ENCODE results near the gene GEMIN2.
"Not testable (repeated sequence)": the region's sequence is repeated elsewhere in the genome, so short reads cannot be mapped to it uniquely, and the experiment has no call there.

GEMIN2 gene

DNA sequence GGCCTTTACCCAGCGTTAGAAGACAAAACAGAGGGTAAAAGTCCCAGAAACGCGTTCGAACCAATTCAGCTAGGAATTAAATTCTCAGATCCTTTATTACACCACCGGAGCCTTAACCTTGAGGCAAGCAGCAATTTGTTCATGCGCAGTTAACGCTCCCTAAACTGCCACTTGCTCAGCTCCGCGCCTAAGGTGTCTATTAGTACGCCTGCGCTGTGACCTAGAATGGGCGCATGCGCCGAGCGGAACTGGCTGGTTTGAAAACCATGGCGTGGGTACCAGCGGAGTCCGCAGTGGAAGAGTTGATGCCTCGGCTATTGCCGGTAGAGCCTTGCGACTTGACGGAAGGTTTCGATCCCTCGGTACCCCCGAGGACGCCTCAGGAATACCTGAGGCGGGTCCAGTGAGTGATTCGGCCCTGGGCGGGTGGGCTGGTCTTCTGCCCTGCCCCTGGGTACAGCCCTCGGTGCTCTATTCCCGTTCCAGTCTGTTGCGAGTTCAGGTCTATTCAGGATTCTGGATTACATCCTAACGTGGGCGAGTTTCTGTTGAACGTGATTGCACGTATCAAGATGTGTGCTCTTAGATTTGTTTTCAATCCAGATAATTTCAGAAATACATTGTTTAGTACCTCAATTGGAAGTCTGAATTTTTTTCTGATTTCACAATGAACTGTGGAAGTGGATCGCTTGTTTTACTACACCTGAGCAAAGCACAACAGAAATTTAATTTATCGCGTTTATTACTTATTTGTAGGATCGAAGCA lies at the start of gene GEMIN2:
GEMIN2 (plus strand) TSS at position 251 of the 766 bp plus-strand sequence; CDS start at position 267, 16 bp downstream.
- DNase-seq, result peak; percentile 98

DNA sequence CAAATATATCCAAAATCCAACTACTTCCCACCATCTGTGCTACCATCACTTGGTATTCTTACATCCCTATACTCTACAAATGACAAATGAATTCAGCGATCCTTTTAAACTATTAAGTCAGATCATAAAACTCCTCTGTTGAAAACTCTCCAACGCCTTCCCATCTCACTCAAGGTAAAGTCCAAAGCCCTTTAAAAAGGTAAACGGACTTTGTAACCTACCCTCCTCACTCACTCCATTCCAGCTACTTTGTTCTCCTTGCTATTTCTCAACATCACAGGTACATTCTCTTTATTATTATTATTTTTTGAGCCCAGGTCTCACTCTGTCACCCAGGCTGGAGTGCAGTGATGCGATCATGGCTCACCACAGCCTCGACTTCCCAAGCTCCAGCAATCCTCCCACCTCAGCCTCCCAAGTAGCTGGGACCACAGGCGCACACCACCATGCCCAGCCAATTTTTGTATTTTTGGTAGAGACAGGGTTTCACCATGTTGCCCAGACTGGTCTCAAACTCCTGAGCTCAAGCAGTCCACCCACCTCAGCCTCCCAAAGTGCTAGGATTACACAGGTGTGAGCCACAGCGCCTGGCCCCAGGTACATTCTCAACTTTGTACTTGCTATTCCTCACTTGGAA lies 44.8 kb upstream of the GEMIN2 start:
- not testable (repeated sequence) for DNase-seq

- DNase-seq, result no peak
Observed at GRCh38 chr14:39069923-39070322, 44.2 kb upstream of the GEMIN2 start.

GRCh38 chr14:39071096-39071495 lies 43.0 kb upstream of the GEMIN2 start:
- no peak for DNase-seq

DNA sequence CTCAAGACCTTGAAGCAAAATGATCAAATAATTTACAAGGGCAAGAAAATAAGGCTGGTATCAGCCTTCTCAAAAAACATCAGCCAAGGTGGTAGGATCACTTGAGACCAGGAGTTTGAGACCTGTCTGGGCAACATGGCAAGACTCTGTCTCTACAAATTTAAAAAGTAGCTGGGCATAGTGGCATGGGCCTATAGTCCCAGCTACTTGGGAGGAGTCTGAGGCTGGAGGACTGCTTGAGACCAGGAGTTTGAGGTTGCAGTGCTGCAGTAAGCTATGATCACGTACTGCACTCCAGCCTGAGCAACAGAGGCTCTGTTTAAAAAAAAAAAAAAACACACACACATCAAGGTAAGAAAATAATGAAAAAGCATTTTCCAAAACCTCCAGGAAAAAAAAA lies 33.2 kb upstream of the GEMIN2 start:
- DNase-seq, result no peak

GRCh38 chr14:39083127-39083526 lies 31.0 kb upstream of the GEMIN2 start:
- no peak for DNase-seq

GRCh38 chr14:39085933-39086332 lies 28.2 kb upstream of the GEMIN2 start:
- DNase-seq, result no peak

DNA sequence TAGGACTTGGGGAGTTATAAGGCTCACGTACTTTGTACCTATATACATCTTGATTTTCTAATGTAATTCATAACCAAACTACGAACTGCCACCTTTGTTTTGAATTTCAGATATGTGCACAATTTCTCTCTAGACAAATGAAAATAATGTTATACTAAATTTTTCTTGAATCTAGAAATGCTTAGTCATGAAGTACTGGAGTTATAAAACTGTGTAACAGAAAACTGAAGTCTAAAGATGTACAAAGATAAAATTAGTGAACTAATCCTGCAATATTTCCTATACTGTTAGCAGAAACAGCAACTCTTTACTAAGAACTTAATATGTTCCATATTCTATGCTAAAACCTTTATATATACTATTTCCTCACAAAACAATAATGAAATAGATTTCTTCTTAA lies 26.6 kb upstream of the GEMIN2 start:
- peak; percentile 25 for DNase-seq

DNA sequence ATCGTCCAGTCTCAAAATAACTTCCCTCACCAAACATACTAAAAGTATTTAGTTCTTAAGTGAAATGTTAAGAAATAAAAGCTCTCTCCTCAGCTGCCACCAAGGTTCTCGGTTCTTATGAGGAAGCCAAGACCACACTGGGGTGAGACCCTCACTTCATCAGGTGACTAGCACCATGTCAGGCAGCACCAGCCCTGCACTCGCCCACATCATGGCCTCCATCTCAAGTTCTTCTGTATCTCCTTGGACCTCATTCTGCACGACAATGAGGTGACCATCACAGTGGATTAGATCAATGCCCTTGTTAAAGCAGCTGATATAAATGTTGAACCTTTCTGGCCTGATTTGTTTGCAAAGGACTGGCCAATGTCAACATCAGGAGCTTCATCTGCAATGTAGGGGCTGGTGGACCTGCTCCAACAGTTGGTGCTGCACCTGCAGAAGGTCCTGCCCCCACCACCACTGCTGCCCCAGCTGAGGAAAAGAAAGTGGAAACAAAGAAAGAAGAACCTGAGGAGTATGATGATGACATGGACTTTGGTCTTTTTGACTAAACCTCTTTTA lies 23.5 kb upstream of the GEMIN2 start:
- DNase-seq, result no peak

GRCh38 chr14:39091716-39092115 lies 22.4 kb upstream of the GEMIN2 start:
- no peak for DNase-seq

DNA sequence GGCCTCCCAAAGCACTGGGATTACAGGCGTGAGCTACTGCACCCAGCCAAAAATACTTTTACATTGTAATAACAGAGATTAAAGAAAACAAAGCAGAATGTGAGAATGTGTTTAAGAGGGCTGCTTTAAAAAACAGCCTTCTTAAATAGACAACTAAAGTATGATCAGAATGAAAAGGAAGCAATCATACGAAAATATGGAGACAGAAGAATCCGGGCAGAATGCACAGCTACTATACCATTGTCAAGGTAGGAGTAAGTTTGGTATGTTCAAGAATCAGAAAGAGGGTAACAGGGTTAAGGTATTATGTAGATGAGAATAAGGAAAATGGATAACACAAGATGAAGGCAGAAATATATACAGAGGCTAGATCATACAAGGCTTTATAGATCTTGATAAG lies 19.6 kb upstream of the GEMIN2 start:
- no peak for DNase-seq

DNA sequence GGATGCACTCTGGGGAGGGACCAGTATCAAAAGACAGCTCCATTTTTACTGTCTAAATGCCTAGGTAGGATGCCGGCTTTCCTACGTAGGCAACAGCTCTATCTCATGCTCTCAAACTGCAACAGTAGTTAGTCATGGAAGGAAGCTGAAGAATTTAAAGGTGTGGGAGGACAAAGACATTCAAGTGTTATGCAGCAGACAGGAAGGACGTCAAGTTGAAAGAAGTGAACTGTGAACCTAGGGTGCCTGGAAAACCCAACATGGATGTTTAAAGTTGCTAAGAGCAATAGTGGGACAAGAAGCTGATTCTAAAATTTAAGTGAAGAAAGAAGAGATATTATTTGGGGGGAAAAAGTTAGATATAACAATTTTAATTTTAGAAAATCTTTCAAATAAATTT lies 17.0 kb upstream of the GEMIN2 start:
- DNase-seq, result no peak

GRCh38 chr14:39099215-39099614 lies 14.9 kb upstream of the GEMIN2 start:
- not testable (repeated sequence) for DNase-seq

GRCh38 chr14:39099748-39100147 lies 14.4 kb upstream of the GEMIN2 start:
- DNase-seq, result no peak

- DNase-seq, result peak; percentile 38
Observed at GRCh38 chr14:39102265-39102968, 11.7 kb upstream of the GEMIN2 start.

- DNase-seq, result peak; percentile 95
Observed at GRCh38 chr14:39102969-39103957, 10.9 kb upstream of the GEMIN2 start, which contains the start of gene SEC23A. Gene SEC23A (minus strand): TSS chr14:39103235. CDS start chr14:39096118, 7,117 bp downstream.

- not testable (repeated sequence) for DNase-seq
Observed at GRCh38 chr14:39104078-39104801, 9.9 kb upstream of the GEMIN2 start.

DNA sequence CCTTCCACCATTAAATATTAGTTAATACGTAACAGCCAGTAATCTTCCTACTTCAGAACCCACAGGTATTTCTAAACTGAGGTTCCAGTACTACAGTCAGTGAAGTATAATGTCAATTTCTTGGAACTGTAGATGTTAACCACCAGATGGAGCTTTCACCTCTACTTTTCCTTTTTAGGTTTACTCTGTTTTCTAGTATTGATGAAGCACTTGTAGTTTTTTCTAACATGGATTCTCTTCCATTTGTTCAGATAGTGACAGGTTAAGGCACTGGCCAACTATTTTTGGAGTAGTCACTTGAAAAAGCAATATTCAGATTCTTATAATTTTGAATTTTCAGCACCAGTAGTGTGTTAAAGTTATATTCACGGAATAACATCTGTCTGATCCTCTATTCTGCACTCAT lies 6.5 kb upstream of the GEMIN2 start:
- peak; percentile 74 for DNase-seq

DNA sequence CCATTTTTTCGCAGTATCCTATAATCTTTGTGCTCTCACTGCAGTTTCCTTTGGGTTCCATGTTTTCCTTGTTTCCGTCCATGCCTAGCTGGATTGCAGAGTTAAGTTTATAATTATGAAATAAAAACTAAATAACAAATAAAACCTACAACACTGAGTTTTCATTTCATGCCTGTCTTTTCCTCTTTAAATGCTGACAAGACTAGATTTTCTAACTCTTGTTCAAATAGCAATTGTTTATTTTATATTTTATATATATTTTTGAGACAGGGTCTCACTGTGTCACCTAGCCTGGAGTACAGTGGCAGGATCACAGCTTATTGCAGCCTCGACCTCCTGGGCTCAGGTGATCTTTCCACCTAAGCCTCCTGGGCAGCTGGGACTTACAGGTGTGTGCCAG lies 5.3 kb upstream of the GEMIN2 start:
- DNase-seq, result no peak

GRCh38 chr14:39109893-39110715 lies 4.0 kb upstream of the GEMIN2 start:
- no peak for DNase-seq

- DNase-seq, result no peak
Observed at GRCh38 chr14:39113685-39114072, 444 bp upstream of the GEMIN2 start.

All from hematopoietic multipotent progenitor cell treated with erythropoietin and hydrocortisone succinate and interleukin-3 and kit ligand, for 4 days (in vitro differentiated cells).